SK-N-SH (cell line): ENCODE results near the gene USP22. TPM values are rescaled to one million over a fixed set of nuclear protein-coding genes. Genes with fewer than 3 reads are reported as not detected.

Experiments used
- CTCF ChIA-PET: fragments of 300-600, 350-600 bp; formaldehyde crosslinking; extraction: SDS; loops from one replicate; lab custom pipeline; 2021; lab: Yijun Ruan, JAX
- POLR2A ChIA-PET: fragments of 350-600 bp; sonication (Branson Sonifier 250); formaldehyde crosslinking; extraction: SDS; loops from one replicate; lab custom pipeline; 2020; ENCODE audit warnings: antibody characterized with exemption, inconsistent platforms; lab: Yijun Ruan, JAX
- DNase-seq: peaks from one replicate; pipeline ENCODE4 v3.0.0; 2012
- H2AFZ ChIP-seq: fragments of 200-600 bp; sonication (generic); 2 replicates; pipeline ENCODE4 v1.8.1; 2016; ENCODE audit warnings: antibody characterized with exemption, mild to moderate bottlenecking, low read depth
- H3F3A ChIP-seq: fragments of 200-600 bp; sonication (generic); replicated peaks from 2 replicates; pipeline ENCODE3; 2016; ENCODE audit warnings: antibody characterized with exemption, mild to moderate bottlenecking; ENCODE audit not compliant: insufficient read depth
- H3K27ac ChIP-seq, 2 experiments: fragments of 200-500 bp in 1 of 2; fragments of 200-600 bp in 1 of 2; sonication (Bioruptor generic) in 1 of 2; sonication (generic), shearing (Covaris generic) in 1 of 2; 2 replicates each; pipeline versions ENCODE4 v1.5.1 to v1.6.1; 2014 to 2016; ENCODE audit warnings: low read depth in 2 of 2, inconsistent platforms in 1 of 2, low read length in 1 of 2, mild to moderate bottlenecking in 1 of 2, mixed read lengths in 1 of 2
- H3K27me3 ChIP-seq: fragments of 200-600 bp; sonication (generic), shearing (Covaris generic); 2 replicates; pipeline ENCODE4 v1.6.1; 2016; ENCODE audit warnings: mixed run types; ENCODE audit not compliant: insufficient read depth
- H3K36me3 ChIP-seq, 2 experiments: fragments of 200-500 bp in 1 of 2; fragments of 200-600 bp in 1 of 2; sonication (Bioruptor generic) in 1 of 2; sonication (generic) in 1 of 2; replicated peaks in 1 of 2; 2 replicates each; pipeline versions ENCODE3 to v1.5.1; 2014 to 2016; ENCODE audit warnings: low read length in 1 of 2, mild to moderate bottlenecking in 1 of 2; ENCODE audit not compliant: insufficient read depth in 2 of 2, control insufficient read depth in 1 of 2
- H3K4me1 ChIP-seq, 2 experiments: fragments of 200-500 bp in 1 of 2; fragments of 200-600 bp in 1 of 2; sonication (Bioruptor generic) in 1 of 2; sonication (generic), shearing (Covaris generic) in 1 of 2; 2 replicates each; pipeline versions ENCODE4 v1.5.1 to v1.6.1; 2014 to 2016; ENCODE audit warnings: low read depth in 1 of 2, low read length in 1 of 2, mixed run types in 1 of 2; ENCODE audit not compliant: insufficient read depth in 2 of 2, control insufficient read depth in 1 of 2
- H3K4me2 ChIP-seq: fragments of 200-600 bp; sonication (generic), shearing (Covaris generic); 2 replicates; pipeline ENCODE4 v1.6.1; 2017; ENCODE audit warnings: mixed run types
- H3K4me3 ChIP-seq, 2 experiments: fragments of 200-500 bp in 1 of 2; fragments of 200-600 bp in 1 of 2; sonication (Bioruptor generic) in 1 of 2; sonication (generic), shearing (Covaris generic) in 1 of 2; 2 replicates each; pipeline versions ENCODE4 v1.5.1 to v1.8.1; 2014 to 2016; ENCODE audit warnings: low read depth in 2 of 2, inconsistent platforms in 1 of 2, low read length in 1 of 2, mild to moderate bottlenecking in 1 of 2, mixed read lengths in 1 of 2, moderate library complexity in 1 of 2
- H3K79me2 ChIP-seq: fragments of 200-600 bp; sonication (generic); 2 replicates; pipeline ENCODE4 v1.8.1; 2017; ENCODE audit warnings: mild to moderate bottlenecking; ENCODE audit not compliant: insufficient read depth
- H3K9ac ChIP-seq: fragments of 200-600 bp; sonication (generic); 2 replicates; pipeline ENCODE4 v1.6.1; 2017; ENCODE audit warnings: mixed run types
- H3K9me2 ChIP-seq: fragments of 200-600 bp; sonication (generic); 2 replicates; pipeline ENCODE4 v1.6.1; 2017; ENCODE audit warnings: mixed run types
- H3K9me3 ChIP-seq: fragments of 200-600 bp; sonication (generic); 2 replicates; pipeline ENCODE4 v1.6.1; 2017; ENCODE audit warnings: mixed run types, mild to moderate bottlenecking, moderate library complexity
- H4K20me1 ChIP-seq: fragments of 200-600 bp; sonication (generic); 2 replicates; pipeline ENCODE4 v1.6.1; 2017; ENCODE audit warnings: mild to moderate bottlenecking, mixed run types; ENCODE audit not compliant: insufficient read depth
- ELF1 ChIP-seq: IDR thresholded peaks from 2 replicates; pipeline ENCODE4 v1.4.0; 2012
- EZH2phosphoT487 ChIP-seq: fragments of 200-600 bp; sonication (generic); IDR thresholded peaks from 2 replicates; pipeline ENCODE4 v1.6.1; 2017; ENCODE audit warnings: low read depth, mixed run types, mild to moderate bottlenecking, antibody characterized with exemption, moderate library complexity, borderline replicate concordance
- FOXJ3 ChIP-seq: sonication (generic); formaldehyde crosslinking; IDR thresholded peaks from 2 replicates; pipeline ENCODE4 v1.5.1; 2020; ENCODE audit warnings: mild to moderate bottlenecking, missing genetic modification reagents
- GATA2 ChIP-seq: sonication (generic); formaldehyde crosslinking; IDR thresholded peaks from 2 replicates; pipeline ENCODE4 v1.5.0; 2020; ENCODE audit warnings: mild to moderate bottlenecking, missing genetic modification reagents
- IRF3 ChIP-seq: fragments of 150-350 bp; IDR thresholded peaks from 2 replicates; pipeline ENCODE4 v1.6.1; 2016; ENCODE audit warnings: mild to moderate bottlenecking, low read depth, low read length
- MEF2A ChIP-seq: IDR thresholded peaks from 2 replicates; pipeline ENCODE4 v1.4.0; 2012; ENCODE audit warnings: low read depth, borderline replicate concordance
- NFIC ChIP-seq: IDR thresholded peaks from 2 replicates; pipeline ENCODE4 v1.4.0; 2012; ENCODE audit warnings: borderline replicate concordance
- PBX3 ChIP-seq: IDR thresholded peaks from 2 replicates; pipeline ENCODE4; 2012
- RAD21 ChIP-seq: IDR thresholded peaks from 2 replicates; pipeline ENCODE4 v1.6.1; 2012; ENCODE audit warnings: mild to moderate bottlenecking, low read length
- REST ChIP-seq: IDR thresholded peaks from 2 replicates; pipeline ENCODE4 v1.6.1; 2012; ENCODE audit warnings: mild to moderate bottlenecking, low read depth, low read length, moderate library complexity
- SIN3A ChIP-seq: IDR thresholded peaks from 2 replicates; pipeline ENCODE4 v1.6.1; 2012; ENCODE audit warnings: low read depth, mild to moderate bottlenecking, low read length, moderate library complexity, borderline replicate concordance
- TCF12 ChIP-seq: IDR thresholded peaks from 2 replicates; pipeline ENCODE4 v1.4.0; 2012
- USF2 ChIP-seq: fragments of 150-350 bp; IDR thresholded peaks from 2 replicates; pipeline ENCODE4 v1.6.1; 2017; ENCODE audit warnings: antibody characterized with exemption, low read length, low read depth, borderline replicate concordance
- YY1 ChIP-seq: IDR thresholded peaks from 2 replicates; pipeline ENCODE4 v1.4.0; 2012; ENCODE audit warnings: low read depth, mild to moderate bottlenecking
- ZBTB33 ChIP-seq: IDR thresholded peaks from 2 replicates; pipeline ENCODE4 v1.4.0; 2012; ENCODE audit warnings: low read depth, borderline replicate concordance
- WGBS: methylation state at CpG from one replicate; pipeline ENCODE4 v1.1.6; 2017; ENCODE audit warnings: low lambda C conversion rate; 5-methylcytosine and 5-hydroxymethylcytosine counted together
- polyA plus RNA-seq, 3 experiments: library from polyadenylated mRNA; depleted of rRNA; stranded (reverse); fragments of >200 nt; gene quantifications; 2 replicates each; pipeline ENCODE4 v1.2.3, GENCODE V29; 2012

The USP22 gene
- polyA plus RNA-seq, 1 of the 3 experiments (the other 2 are of a cell fraction), result 142 TPM

- Histone ChIP-seq H2AFZ (no peak overlapping the region), H3K4me1 (peaks cover 0 to 1% of the 10 kb centered on the region in 2 experiments; a peak in 2 of 4 replicates), H3K36me3 (peaks cover 43 to 70% of the 10 kb centered on the region in 2 experiments), H3K4me3 (no peak overlapping the region), H3F3A (peaks cover 23% of the 10 kb centered on the region), H3K9me3 (no peaks in the 10 kb centered on the region), H3K9ac (no peak overlapping the region), H3K9me2 (no peaks in the 10 kb centered on the region), H4K20me1 (peaks cover 100% of the 10 kb centered on the region), H3K27me3 (no peaks in the 10 kb centered on the region), H3K79me2 (peaks cover 100% of the 10 kb centered on the region), H3K4me2 (no peak overlapping the region), H3K27ac (0 out of 4 replicates have a peak overlapping the region, but pooled peaks of 1 of the 2 experiments have one; percentile 2)
- TF ChIP-seq NFIC (no peak), USF2 (no peak), RAD21 (no peak), TCF12 (no peak), REST (no peak), GATA2 (CRISPR knock-in tag) (no peak), EZH2phosphoT487 (no peak), YY1 (no peak), FOXJ3 (CRISPR knock-in tag) (no peak), PBX3 (no peak), IRF3 (no peak), SIN3A (no peak), ELF1 (no peak), MEF2A (no peak), ZBTB33 (no peak)
- CTCF ChIA-PET, result no interaction called here
- no peak for DNase-seq
- POLR2A ChIA-PET, result interaction anchor here (0.8 kb wide), 1 partner anchor 18 kb away, joined by 3 read pairs; the partner anchor contains the start of gene USP22
- 97% methylated on average over 5 of the region's 5 CpGs for WGBS
Measured at GRCh38 chr17:21025451-21025850, 17.4 kb downstream of the USP22 start.
